ENCODE results near the gene NEURL2. TPM values are rescaled to one million over a fixed set of nuclear protein-coding genes. Genes with fewer than 3 reads are reported as not detected.
A peak's percentile ranks its signal among the peaks of the same experiment; 100 is the strongest.

NEURL2 gene
- polyA plus RNA-seq, 3 donors, result 0.14 to 1.1 TPM; not detected in 1

- H3K4me1 ChIP-seq (ENCODE audit: control insufficient read depth in 1 of 2, insufficient read depth in 2 of 2, low read length in 2 of 2), result peaks cover 12 to 16% of the 10 kb centered on the region in 2 donors
- no peak overlapping the region for H3K4me3 Mint-ChIP-seq
- no peak for TF ChIP-seq CTCF (IDR thresholded peaks at IDR 0.05)
- no peak overlapping the region for H3K9ac ChIP-seq (ENCODE audit: insufficient read depth, low read length, poor library complexity, severe bottlenecking)
- H3K27me3 ChIP-seq (ENCODE audit: control insufficient read depth in 2 of 2, insufficient read depth in 2 of 2, low read length in 2 of 2), result no peaks in the 10 kb centered on the region
- peaks cover 44% of the 10 kb centered on the region for H4K20me1 ChIP-seq (ENCODE audit: insufficient read depth, low read length)
- H3K4me3 ChIP-seq (replicated peaks in 1 of 3; ENCODE audit: low read depth in 2 of 3, low read length in 3 of 3), result no peak overlapping the region
- H3K36me3 Mint-ChIP-seq, result peaks cover 57 to 69% of the 10 kb centered on the region in 2 donors
- H3K9me3 ChIP-seq (replicated peaks in 1 of 2; ENCODE audit: control insufficient read depth in 1 of 2, insufficient read depth in 1 of 2, low read length in 2 of 2), result no peaks in the 10 kb centered on the region
- no peak overlapping the region for H3K27ac ChIP-seq (ENCODE audit: low read depth in 1 of 2, low read length in 2 of 2)
- H3K4me1 Mint-ChIP-seq, result peaks cover 14% of the 10 kb centered on the region
- peaks cover 26% of the 10 kb centered on the region for H3K79me2 ChIP-seq (ENCODE audit: insufficient read depth, low read length)
- H3K9me3 Mint-ChIP-seq, result peaks cover 0 to 3% (median 0%) of the 10 kb centered on the region in 7 donors
- WGBS (ENCODE audit: insufficient coverage), result 96% methylated on average over 7 of the region's 7 CpGs
- intact Hi-C loops (cut with micrococcal nuclease), result no loop called here
- no peak for DNase-seq
- no peaks in the 10 kb centered on the region for H3K27me3 Mint-ChIP-seq (ENCODE audit: low read depth in 3 of 3)
- H2AFZ ChIP-seq (ENCODE audit: insufficient read depth, low read depth, low read length, poor library complexity, severe bottlenecking), result no peak overlapping the region
- H3K36me3 ChIP-seq (replicated peaks in 1 of 2; ENCODE audit: control insufficient read depth in 1 of 2, insufficient read depth in 2 of 2, low read length in 2 of 2), result peaks cover 57 to 66% of the 10 kb centered on the region in 2 donors
- no peak overlapping the region for H3K4me2 ChIP-seq (replicated peaks; ENCODE audit: extremely low read depth, low read length, poor library complexity, severe bottlenecking)
- H3K27ac Mint-ChIP-seq, result peak overlapping the region in 3 of 7 donors; percentile 28 to 46 (median 35)
These were observed 6.7 kb upstream of the NEURL2 start for GRCh38 chr20:45897692-45898091.

GRCh38 chr20:45897289-45897688 lies 6.3 kb upstream of the NEURL2 start:
- Mint-ChIP-seq H3K27me3 (ENCODE audit: low read depth in 3 of 3) (no peaks in the 10 kb centered on the region), H3K27ac (peak overlapping the region in 2 of 7 donors; percentile 35 to 36), H3K4me1 (peaks cover 18% of the 10 kb centered on the region), H3K4me3 (no peak overlapping the region), H3K9me3 (peaks cover 0 to 3% (median 0%) of the 10 kb centered on the region in 7 donors), H3K36me3 (peaks cover 59 to 69% of the 10 kb centered on the region in 2 donors)
- no peak for DNase-seq
- TF ChIP-seq CTCF (IDR thresholded peaks at IDR 0.05), result no peak
- no CpG with 5 or more reads among the region's 2 CpGs for WGBS (ENCODE audit: insufficient coverage)
- intact Hi-C loops (cut with micrococcal nuclease), result no loop called here
- H3K79me2 ChIP-seq (ENCODE audit: insufficient read depth, low read length), result peaks cover 29% of the 10 kb centered on the region
- H3K4me3 ChIP-seq (replicated peaks in 1 of 3; ENCODE audit: low read depth in 2 of 3, low read length in 3 of 3), result no peak overlapping the region
- H2AFZ ChIP-seq (ENCODE audit: insufficient read depth, low read depth, low read length, poor library complexity, severe bottlenecking), result no peak overlapping the region
- H3K4me2 ChIP-seq (replicated peaks; ENCODE audit: extremely low read depth, low read length, poor library complexity, severe bottlenecking), result no peak overlapping the region
- H3K4me1 ChIP-seq (ENCODE audit: control insufficient read depth in 1 of 2, insufficient read depth in 2 of 2, low read length in 2 of 2), result peaks cover 16 to 20% of the 10 kb centered on the region in 2 donors
- no peaks in the 10 kb centered on the region for H3K9me3 ChIP-seq (replicated peaks in 1 of 2; ENCODE audit: control insufficient read depth in 1 of 2, insufficient read depth in 1 of 2, low read length in 2 of 2)
- peaks cover 45% of the 10 kb centered on the region for H4K20me1 ChIP-seq (ENCODE audit: insufficient read depth, low read length)
- H3K9ac ChIP-seq (ENCODE audit: insufficient read depth, low read length, poor library complexity, severe bottlenecking), result no peak overlapping the region
- peaks cover 57 to 67% of the 10 kb centered on the region in 2 donors for H3K36me3 ChIP-seq (replicated peaks in 1 of 2; ENCODE audit: control insufficient read depth in 1 of 2, insufficient read depth in 2 of 2, low read length in 2 of 2)
- H3K27ac ChIP-seq (ENCODE audit: low read depth in 1 of 2, low read length in 2 of 2), result no peak overlapping the region
- no peaks in the 10 kb centered on the region for H3K27me3 ChIP-seq (ENCODE audit: control insufficient read depth in 2 of 2, insufficient read depth in 2 of 2, low read length in 2 of 2)
